Activated T-cell treated with anti-CD3 and anti-CD28 coated beads for 1 hour (primary cell): Measurements from ENCODE around the gene PDE4D.

Source experiments
- DNase-seq: peaks from one replicate; pipeline ENCODE4 v3.0.0-alpha.2; 2020; ENCODE audit warnings: low read depth

The PDE4D gene

GRCh38 chr5:58926541-58926935 lies 967.0 kb downstream of the PDE4D start:
- no peak for DNase-seq

GRCh38 chr5:58925627-58926540 lies 967.6 kb downstream of the PDE4D start:
- no peak for DNase-seq

DNA sequence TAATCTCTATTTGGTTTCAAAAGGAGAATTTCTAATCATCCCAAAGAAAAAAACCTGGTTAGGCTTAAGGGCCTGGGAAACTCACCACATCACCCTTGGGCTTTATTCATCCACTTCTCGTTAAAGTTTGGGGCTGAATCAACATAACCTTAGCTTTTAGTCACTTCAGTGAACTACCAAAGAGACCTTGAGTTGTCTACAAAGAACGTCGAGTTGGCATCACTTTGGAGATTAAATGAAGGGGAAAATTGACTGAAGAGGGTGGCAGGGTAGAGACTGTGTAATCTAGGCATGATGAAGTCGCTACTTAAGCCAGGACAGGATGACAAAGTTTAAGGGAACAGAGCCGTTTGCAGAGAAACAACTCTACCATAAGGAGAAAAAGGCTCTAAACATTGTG lies 969.2 kb downstream of the PDE4D start:
- DNase-seq = no peak

- DNase-seq = no peak
These were observed 970.2 kb downstream of the PDE4D start for GRCh38 chr5:58923355-58923754.

- DNase-seq = no peak
These were observed 970.9 kb downstream of the PDE4D start for GRCh38 chr5:58922461-58923171.

DNA sequence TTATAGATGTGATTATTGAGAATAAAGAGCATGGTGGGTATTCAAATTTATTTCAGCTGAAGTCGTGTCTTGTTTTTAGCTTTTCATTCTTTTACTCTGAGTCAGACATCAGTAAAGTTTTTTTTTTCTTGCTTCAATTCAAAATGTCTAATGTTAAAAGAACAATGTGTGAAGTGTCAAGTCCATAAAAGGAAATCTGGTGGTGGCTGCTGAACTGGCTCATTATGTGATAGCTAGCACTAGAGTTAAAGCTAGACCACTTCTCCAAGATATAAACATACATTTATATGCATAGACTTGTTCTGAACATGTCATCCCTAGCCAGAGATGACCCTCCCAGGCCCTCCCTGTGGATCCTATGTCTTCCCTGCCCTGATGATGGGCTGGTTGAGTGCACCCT lies 972.4 kb downstream of the PDE4D start:
- no peak for DNase-seq

DNA sequence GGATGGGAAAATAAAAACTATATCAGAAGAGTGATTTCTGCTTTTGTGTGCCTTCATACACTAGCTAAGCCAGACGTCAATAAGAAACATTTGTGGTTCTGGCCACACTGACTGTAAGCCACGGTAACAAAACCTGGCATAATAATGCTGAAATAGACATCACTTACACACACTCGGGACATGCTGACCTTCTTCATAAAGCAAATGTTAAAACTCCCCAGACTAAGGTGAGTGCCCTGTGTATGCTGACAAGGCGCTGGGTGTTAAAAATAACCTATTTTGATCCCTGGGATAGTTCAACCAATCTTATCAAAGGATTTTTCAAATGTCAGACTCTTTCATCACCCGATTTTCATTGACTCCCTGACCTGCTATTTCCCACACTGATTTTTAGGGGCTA lies 973.7 kb downstream of the PDE4D start:
- DNase-seq = no peak
